Liver (tissue), 9 donors: ENCODE measurements around the gene PIP4K2A. TPM values are rescaled to one million over a fixed set of nuclear protein-coding genes. Genes with fewer than 3 reads are reported as not detected.

Experiments
- DNase-seq: peaks from one replicate; pipeline ENCODE4 v3.0.0-alpha.2; 2017; ENCODE audit warnings: low spot score
- H3K27ac ChIP-seq, 2 donors: one replicate each; pipeline ENCODE4 v1.7.0; 2013; ENCODE audit warnings: inconsistent platforms in 2 of 2, low read length in 2 of 2, control low read depth in 1 of 2, low read depth in 1 of 2, mild to moderate bottlenecking in 1 of 2
- H3K27me3 ChIP-seq, 4 donors: one replicate each; pipeline versions ENCODE4 v1.6.1 to v1.7.0; 2013; ENCODE audit warnings: low read length in 3 of 4, inconsistent platforms in 1 of 4, mild to moderate bottlenecking in 1 of 4, moderate library complexity in 1 of 4; ENCODE audit not compliant: control insufficient read depth in 4 of 4, insufficient read depth in 4 of 4
- H3K36me3 ChIP-seq, 4 donors: one replicate each; pipeline versions ENCODE4 v1.6.1 to v1.7.0; 2013; ENCODE audit warnings: low read length in 3 of 4, mild to moderate bottlenecking in 3 of 4, low read depth in 1 of 4, moderate library complexity in 1 of 4; ENCODE audit not compliant: control insufficient read depth in 4 of 4, insufficient read depth in 3 of 4
- H3K4me1 ChIP-seq, 4 donors: one replicate each; pipeline versions ENCODE4 v1.6.1 to v1.7.0; 2013; ENCODE audit warnings: low read length in 3 of 4, mild to moderate bottlenecking in 3 of 4, moderate library complexity in 1 of 4; ENCODE audit not compliant: control insufficient read depth in 4 of 4, insufficient read depth in 4 of 4
- H3K4me3 ChIP-seq, 3 donors: one replicate each; pipeline versions ENCODE4 v1.6.1 to v1.7.0; 2013; ENCODE audit warnings: low read length in 3 of 3, control low read depth in 1 of 3, low read depth in 1 of 3, mild to moderate bottlenecking in 1 of 3
- H3K9ac ChIP-seq, 2 donors: one replicate each; pipeline ENCODE4 v1.7.0; 2013; ENCODE audit warnings: low read length in 2 of 2, mild to moderate bottlenecking in 2 of 2, moderate library complexity in 2 of 2, control low read depth in 1 of 2, low read depth in 1 of 2
- H3K9me3 ChIP-seq, 4 donors: one replicate each; pipeline versions ENCODE4 v1.6.1 to v1.7.0; 2013; ENCODE audit warnings: low read length in 3 of 4; ENCODE audit not compliant: control insufficient read depth in 4 of 4
- EGR1 ChIP-seq, 2 donors: IDR thresholded peaks; 2 replicates each; pipeline ENCODE4 v1.6.1; 2016 to 2018; ENCODE audit warnings: antibody characterized with exemption in 2 of 2, low read depth in 2 of 2
- FOXA2 ChIP-seq: IDR thresholded peaks from 2 replicates; pipeline ENCODE4 v1.6.1; 2016; ENCODE audit warnings: antibody characterized with exemption
- GABPA ChIP-seq, 2 donors: IDR thresholded peaks in 1 of 2; conservative IDR thresholded peaks in 1 of 2; 2 replicates each; pipeline ENCODE4 v1.6.1; 2016; ENCODE audit warnings: antibody characterized with exemption in 2 of 2, mild to moderate bottlenecking in 1 of 2, moderate library complexity in 1 of 2
- HNF4A ChIP-seq, 2 donors: conservative IDR thresholded peaks; 2 replicates each; pipeline ENCODE4 v1.6.1; 2016; ENCODE audit warnings: antibody characterized with exemption in 2 of 2, mild to moderate bottlenecking in 2 of 2
- HNF4G ChIP-seq: IDR thresholded peaks from 2 replicates; pipeline ENCODE4 v1.6.1; 2016; ENCODE audit warnings: antibody characterized with exemption
- JUND ChIP-seq, 2 donors: IDR thresholded peaks; 2 replicates each; pipeline ENCODE4 v1.6.1; 2016; ENCODE audit warnings: antibody characterized with exemption in 2 of 2
- NR2F2 ChIP-seq: IDR thresholded peaks from 2 replicates; pipeline ENCODE4 v1.6.1; 2016; ENCODE audit warnings: antibody characterized with exemption
- RAD21 ChIP-seq, 2 donors: IDR thresholded peaks; 2 replicates each; pipeline ENCODE4 v1.6.1; 2016; ENCODE audit warnings: antibody characterized with exemption in 2 of 2, mild to moderate bottlenecking in 2 of 2
- RXRA ChIP-seq, 2 donors: IDR thresholded peaks; 2 replicates each; pipeline ENCODE4 v1.6.1; 2017 to 2018; ENCODE audit warnings: antibody characterized with exemption in 2 of 2, mild to moderate bottlenecking in 1 of 2
- SP1 ChIP-seq: IDR thresholded peaks from 2 replicates; pipeline ENCODE4 v1.6.1; 2018; ENCODE audit warnings: antibody characterized with exemption, mild to moderate bottlenecking
- TAF1 ChIP-seq: conservative IDR thresholded peaks from 2 replicates; pipeline ENCODE4 v1.6.1; 2016; ENCODE audit warnings: antibody characterized with exemption, mild to moderate bottlenecking
- YY1 ChIP-seq: IDR thresholded peaks from 2 replicates; pipeline ENCODE4 v1.6.1; 2016; ENCODE audit warnings: antibody characterized with exemption, mild to moderate bottlenecking
- ZBTB33 ChIP-seq: IDR thresholded peaks from 2 replicates; pipeline ENCODE4 v1.6.1; 2016; ENCODE audit warnings: antibody characterized with exemption
- WGBS: extraction: QIAGEN DNeasy Blood & Tissue Kit; methylation state at CpG from one replicate; pipeline ENCODE4 v1.1.7; 2013; 5-methylcytosine and 5-hydroxymethylcytosine counted together
- polyA plus RNA-seq, 2 donors: library from polyadenylated mRNA; stranded (reverse) in 1 of 2; unstranded in 1 of 2; fragments of 200-250 nt in 1 of 2; fragments of >200 nt in 1 of 2; fragmentation: Nextera tagmentation in 1 of 2; extraction: Ambion mirVana in 1 of 2; gene quantifications; one replicate each; pipeline versions ENCODE4 v1.2.1 to v1.2.3, GENCODE V29; 2013 to 2015
- total RNA-seq, 2 donors: library from RNA; depleted of rRNA; stranded (reverse); fragments of >200 nt; gene quantifications; one replicate each; pipeline ENCODE4 v1.2.3, GENCODE V29; 2014
- TF ChIP-seq, protein P1 (sequence below): IDR thresholded peaks from 2 replicates; pipeline ENCODE4 v1.6.1; 2016; ENCODE audit warnings: antibody characterized with exemption, mild to moderate bottlenecking
- TF ChIP-seq, protein P2 (sequence below): IDR thresholded peaks from 2 replicates; pipeline ENCODE4 v1.6.1; 2016; ENCODE audit warnings: antibody characterized with exemption
- donor health status: healthy.
- donor health status: healthy.
- donor health status: healthy.
- donor health status: healthy.
- donor health status: healthy.

PIP4K2A gene
- total and polyA plus RNA-seq, 4 donors: 6.4 to 53.7 (median 8.6) TPM

GRCh38 chr10:22716943-22717342, 2.6 kb upstream of the PIP4K2A start:
- Histone ChIP-seq H3K9ac (no peak overlapping the region), H3K4me3 (no peak overlapping the region), H3K27me3 (no peaks in the 10 kb centered on the region), H3K9me3 (no peaks in the 10 kb centered on the region), H3K4me1 (peaks cover 2 to 20% (median 8%) of the 10 kb centered on the region in 4 donors), H3K27ac (no peak overlapping the region), H3K36me3 (no peaks in the 10 kb centered on the region)
- DNase-seq: no peak
- 93% methylated on average over 4 of the region's 4 CpGs for WGBS
- TF ChIP-seq GABPA (IDR thresholded peaks at IDR 0.05 in 1 of 2, conservative IDR thresholded peaks at IDR 0.05 in 1 of 2): no peak
- TF ChIP-seq RXRA (IDR thresholded peaks at IDR 0.05): no peak
- TF ChIP-seq, protein P1, sequence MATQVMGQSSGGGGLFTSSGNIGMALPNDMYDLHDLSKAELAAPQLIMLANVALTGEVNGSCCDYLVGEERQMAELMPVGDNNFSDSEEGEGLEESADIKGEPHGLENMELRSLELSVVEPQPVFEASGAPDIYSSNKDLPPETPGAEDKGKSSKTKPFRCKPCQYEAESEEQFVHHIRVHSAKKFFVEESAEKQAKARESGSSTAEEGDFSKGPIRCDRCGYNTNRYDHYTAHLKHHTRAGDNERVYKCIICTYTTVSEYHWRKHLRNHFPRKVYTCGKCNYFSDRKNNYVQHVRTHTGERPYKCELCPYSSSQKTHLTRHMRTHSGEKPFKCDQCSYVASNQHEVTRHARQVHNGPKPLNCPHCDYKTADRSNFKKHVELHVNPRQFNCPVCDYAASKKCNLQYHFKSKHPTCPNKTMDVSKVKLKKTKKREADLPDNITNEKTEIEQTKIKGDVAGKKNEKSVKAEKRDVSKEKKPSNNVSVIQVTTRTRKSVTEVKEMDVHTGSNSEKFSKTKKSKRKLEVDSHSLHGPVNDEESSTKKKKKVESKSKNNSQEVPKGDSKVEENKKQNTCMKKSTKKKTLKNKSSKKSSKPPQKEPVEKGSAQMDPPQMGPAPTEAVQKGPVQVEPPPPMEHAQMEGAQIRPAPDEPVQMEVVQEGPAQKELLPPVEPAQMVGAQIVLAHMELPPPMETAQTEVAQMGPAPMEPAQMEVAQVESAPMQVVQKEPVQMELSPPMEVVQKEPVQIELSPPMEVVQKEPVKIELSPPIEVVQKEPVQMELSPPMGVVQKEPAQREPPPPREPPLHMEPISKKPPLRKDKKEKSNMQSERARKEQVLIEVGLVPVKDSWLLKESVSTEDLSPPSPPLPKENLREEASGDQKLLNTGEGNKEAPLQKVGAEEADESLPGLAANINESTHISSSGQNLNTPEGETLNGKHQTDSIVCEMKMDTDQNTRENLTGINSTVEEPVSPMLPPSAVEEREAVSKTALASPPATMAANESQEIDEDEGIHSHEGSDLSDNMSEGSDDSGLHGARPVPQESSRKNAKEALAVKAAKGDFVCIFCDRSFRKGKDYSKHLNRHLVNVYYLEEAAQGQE: no peak
- no peak for TF ChIP-seq RAD21 (IDR thresholded peaks at IDR 0.05)
- TF ChIP-seq TAF1: no peak
- TF ChIP-seq, protein P2, sequence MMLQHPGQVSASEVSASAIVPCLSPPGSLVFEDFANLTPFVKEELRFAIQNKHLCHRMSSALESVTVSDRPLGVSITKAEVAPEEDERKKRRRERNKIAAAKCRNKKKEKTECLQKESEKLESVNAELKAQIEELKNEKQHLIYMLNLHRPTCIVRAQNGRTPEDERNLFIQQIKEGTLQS: no peak
- TF ChIP-seq ZBTB33: no peak
- TF ChIP-seq EGR1 (IDR thresholded peaks at IDR 0.05; ENCODE audit: low read depth in 2 of 2): no peak
- no peak for TF ChIP-seq JUND (IDR thresholded peaks at IDR 0.05)
- no peak for TF ChIP-seq YY1
- no peak for TF ChIP-seq SP1
- TF ChIP-seq HNF4G: no peak

DNA sequence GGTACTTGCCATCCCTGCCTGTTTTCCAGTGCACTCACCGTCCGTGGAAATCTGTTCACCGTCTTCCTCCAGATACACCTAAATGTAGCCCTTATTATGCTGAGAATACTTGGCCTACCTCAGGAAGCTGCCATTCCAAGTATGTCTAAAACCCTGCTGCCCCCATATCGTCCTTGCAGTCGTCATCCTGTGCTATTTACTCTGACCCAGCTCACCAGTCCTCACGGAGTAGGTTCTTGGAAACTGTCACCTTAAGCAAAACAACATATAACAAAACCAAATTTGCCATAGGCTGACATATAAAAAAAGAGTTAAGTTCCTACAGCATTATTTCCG, 880 bp upstream of the PIP4K2A start:
- Histone ChIP-seq H3K4me3 (no peak overlapping the region), H3K9me3 (no peaks in the 10 kb centered on the region), H3K36me3 (no peaks in the 10 kb centered on the region), H3K27me3 (no peaks in the 10 kb centered on the region), H3K9ac (no peak overlapping the region), H3K27ac (no peak overlapping the region), H3K4me1 (peaks cover 3 to 27% (median 12%) of the 10 kb centered on the region in 4 donors)
- WGBS: 91% methylated on average over 7 of the region's 7 CpGs
- DNase-seq: no peak
- TF ChIP-seq, protein P1: no peak
- TF ChIP-seq TAF1: no peak
- TF ChIP-seq JUND (IDR thresholded peaks at IDR 0.05): no peak
- no peak for TF ChIP-seq YY1
- no peak for TF ChIP-seq SP1
- TF ChIP-seq RXRA (IDR thresholded peaks at IDR 0.05): no peak
- no peak for TF ChIP-seq FOXA2
- TF ChIP-seq HNF4G: no peak
- no peak for TF ChIP-seq GABPA (IDR thresholded peaks at IDR 0.05 in 1 of 2, conservative IDR thresholded peaks at IDR 0.05 in 1 of 2)
- no peak for TF ChIP-seq HNF4A (conservative IDR thresholded peaks at IDR 0.05)
- TF ChIP-seq, protein P2: no peak
- no peak for TF ChIP-seq NR2F2
- TF ChIP-seq RAD21 (IDR thresholded peaks at IDR 0.05): no peak
- no peak for TF ChIP-seq EGR1 (IDR thresholded peaks at IDR 0.05; ENCODE audit: low read depth in 2 of 2)
